NCI-H146 treated with DMSO at 0.1 percent for 48 hours (cell line): ENCODE data around the gene SPO11.
A peak's percentile ranks its signal among the peaks of the same experiment; 100 is the strongest.
"Not testable (repeated sequence)": the region's sequence is repeated elsewhere in the genome, so short reads cannot be mapped to it uniquely, and the experiment has no call there.

Experiments used
- DNase-seq: peaks from one replicate; lab custom pipeline; 2025; ENCODE audit not compliant: unreplicated experiment; lab: John Stamatoyannopoulos, UW

SPO11 gene

GRCh38 chr20:57332105-57333089, 2.8 kb downstream of the SPO11 start:
- no peak for DNase-seq

- no peak for DNase-seq
Measured at GRCh38 chr20:57335392-57335791, 5.8 kb downstream of the SPO11 start.

GRCh38 chr20:57341663-57342062, 12.1 kb downstream of the SPO11 start:
- no peak for DNase-seq

- no peak for DNase-seq
Measured at GRCh38 chr20:57342829-57343228, 13.2 kb downstream of the SPO11 start.

- DNase-seq, result peak; percentile 45
Measured at GRCh38 chr20:57346477-57346876, 16.9 kb downstream of the SPO11 start.

GRCh38 chr20:57347393-57347792, 17.8 kb downstream of the SPO11 start:
- no peak for DNase-seq

GRCh38 chr20:57348200-57348921, 18.8 kb downstream of the SPO11 start:
- DNase-seq, result not testable (repeated sequence)

- not testable (repeated sequence) for DNase-seq
Measured at GRCh38 chr20:57348922-57349574, 19.4 kb downstream of the SPO11 start.

GRCh38 chr20:57350081-57350710, 20.6 kb downstream of the SPO11 start:
- DNase-seq, result no peak

- DNase-seq, result not testable (repeated sequence)
Measured at GRCh38 chr20:57350726-57351041, 21.1 kb downstream of the SPO11 start.

GRCh38 chr20:57351042-57351783, 21.6 kb downstream of the SPO11 start, which contains the start of gene RAE1:
Gene RAE1 (plus strand): TSS chr20:57351255. CDS start chr20:57354039, 2,784 bp downstream.
- DNase-seq, result peak; percentile 88

- no peak for DNase-seq
Measured at GRCh38 chr20:57352305-57352704, 22.7 kb downstream of the SPO11 start.

- no peak for DNase-seq
Measured at GRCh38 chr20:57353351-57353750, 23.7 kb downstream of the SPO11 start.

GRCh38 chr20:57361517-57361916, 31.9 kb downstream of the SPO11 start:
- no peak for DNase-seq

- no peak for DNase-seq
Measured at GRCh38 chr20:57364451-57364850, 34.8 kb downstream of the SPO11 start.

GRCh38 chr20:57369596-57369995, 40.0 kb downstream of the SPO11 start:
- DNase-seq, result no peak

- no peak for DNase-seq
Measured at GRCh38 chr20:57370316-57370715, 40.7 kb downstream of the SPO11 start.

GRCh38 chr20:57371363-57371762, 41.8 kb downstream of the SPO11 start:
- no peak for DNase-seq

- DNase-seq, result no peak
Measured at GRCh38 chr20:57372157-57372556, 42.6 kb downstream of the SPO11 start.

GRCh38 chr20:57372581-57373350, 43.2 kb downstream of the SPO11 start:
- no peak for DNase-seq
